HCT116 (cell line): ENCODE data around the gene ARPP21. TPM values are rescaled to one million over a fixed set of nuclear protein-coding genes. Genes with fewer than 3 reads are reported as not detected.

Experiments
- ATAC-seq: fragments of 200-7000 bp; cut with Tn5 transposase; 2 replicates; pipeline ENCODE4 v1.9.1; 2020; ENCODE audit warnings: mild to moderate bottlenecking, moderate library complexity
- BruUV-seq: library from RNA; stranded (reverse); fragments of 400-500 nt; replicated peaks from 2 replicates; lab custom pipeline; 2021; lab: Mats Ljungman, UMichigan
- CTCF ChIA-PET: fragments of 300-600 bp; sonication (Branson Sonifier 250); formaldehyde crosslinking; loops from one replicate; lab custom pipeline; 2021; ENCODE audit warnings: antibody characterized with exemption; lab: Charles Lee
- POLR2A ChIA-PET: fragments of 300-600, 350-600 bp; sonication (Branson Sonifier 250); formaldehyde crosslinking; loops from one replicate; lab custom pipeline; 2021; ENCODE audit warnings: antibody characterized with exemption; lab: Charles Lee
- RAD21 ChIA-PET, 2 experiments: fragments of 300-600 bp; sonication (Branson Sonifier 250); formaldehyde crosslinking; loops; one replicate each; lab custom pipeline; 2023; ENCODE audit warnings: low total read pairs in 2 of 2; ENCODE audit not compliant: uncharacterized antibody in 2 of 2, unreplicated experiment in 2 of 2, low non-redundant PET in 1 of 2; lab: Charles Lee
- DNase-seq: peaks from one replicate; pipeline ENCODE4 v3.0.0-alpha.2; 2010; ENCODE audit warnings: low read depth, low spot score
- H2AFZ ChIP-seq: fragments of 200-600 bp; shearing (Covaris generic), sonication (generic); 2 replicates; pipeline ENCODE4 v1.6.1; 2017; ENCODE audit warnings: low read depth, mixed run types, mixed read lengths, antibody characterized with exemption, low read length; ENCODE audit not compliant: poor library complexity, severe bottlenecking
- H3K27ac ChIP-seq: 2 replicates; pipeline ENCODE4 v1.5.1; 2012; ENCODE audit warnings: low read depth, low read length
- H3K27me3 ChIP-seq: fragments of 200-600 bp; sonication (generic); 2 replicates; pipeline ENCODE4 v1.6.1; 2016; ENCODE audit warnings: mixed run types, low read length, mixed read lengths; ENCODE audit not compliant: insufficient read depth
- H3K36me3 ChIP-seq, 2 experiments: fragments of 200-500 bp in 1 of 2; fragments of 200-600 bp in 1 of 2; sonication (Bioruptor generic) in 1 of 2; sonication (generic) in 1 of 2; 2 replicates each; pipeline versions ENCODE4 v1.5.1 to v1.6.1; 2014 to 2016; ENCODE audit warnings: low read length in 2 of 2, inconsistent platforms in 1 of 2, mixed read lengths in 1 of 2, mixed run types in 1 of 2; ENCODE audit not compliant: insufficient read depth in 2 of 2, control insufficient read depth in 1 of 2
- H3K4me1 ChIP-seq, 2 experiments: fragments of 200-600 bp in 1 of 2; sonication (generic) in 1 of 2; 2 replicates each; pipeline versions ENCODE4 v1.5.1 to v1.6.1; 2012 to 2017; ENCODE audit warnings: low read length in 2 of 2, inconsistent platforms in 1 of 2, mild to moderate bottlenecking in 1 of 2, mixed read lengths in 1 of 2, mixed run types in 1 of 2, moderate library complexity in 1 of 2; ENCODE audit not compliant: insufficient read depth in 2 of 2, control insufficient read depth in 1 of 2
- H3K4me2 ChIP-seq: fragments of 200-600 bp; sonication (generic); 2 replicates; pipeline ENCODE4 v1.6.1; 2017; ENCODE audit warnings: mixed run types, low read length, mixed read lengths
- H3K4me3 ChIP-seq, 2 experiments: fragments of 200-600 bp in 1 of 2; sonication (generic) in 1 of 2; replicated peaks in 1 of 2; 2 replicates each; pipeline ENCODE4 v1.5.1; 2011 to 2016; ENCODE audit warnings: low read length in 2 of 2, control low read depth in 1 of 2, low read depth in 1 of 2, mild to moderate bottlenecking in 1 of 2, mixed read lengths in 1 of 2, mixed run types in 1 of 2
- H3K79me2 ChIP-seq: fragments of 200-600 bp; sonication (generic); 2 replicates; pipeline ENCODE4 v1.6.1; 2017; ENCODE audit warnings: mild to moderate bottlenecking, mixed run types, low read length, moderate library complexity, mixed read lengths; ENCODE audit not compliant: insufficient read depth
- H3K9ac ChIP-seq: fragments of 200-600 bp; sonication (generic); 2 replicates; pipeline ENCODE4 v1.6.1; 2016; ENCODE audit warnings: low read length, mixed read lengths
- H3K9me2 ChIP-seq: fragments of 200-600 bp; sonication (generic), shearing (Covaris generic); 2 replicates; pipeline ENCODE4 v1.6.1; 2017; ENCODE audit warnings: mixed run types, mild to moderate bottlenecking, moderate library complexity; ENCODE audit not compliant: insufficient read depth
- H3K9me3 ChIP-seq, 2 experiments: fragments of 200-500 bp in 1 of 2; fragments of 200-600 bp in 1 of 2; sonication (Bioruptor generic) in 1 of 2; sonication (generic) in 1 of 2; 2 replicates each; pipeline ENCODE4 v1.6.1; 2014 to 2017; ENCODE audit warnings: low read length in 2 of 2, mixed read lengths in 2 of 2, inconsistent platforms in 1 of 2, low read depth in 1 of 2, mild to moderate bottlenecking in 1 of 2, mixed run types in 1 of 2, moderate library complexity in 1 of 2; ENCODE audit not compliant: control insufficient read depth in 1 of 2, insufficient read depth in 1 of 2
- H4K20me1 ChIP-seq: fragments of 200-600 bp; sonication (generic), shearing (Covaris generic); 2 replicates; pipeline ENCODE4 v1.6.1; 2017; ENCODE audit warnings: mixed run types, mild to moderate bottlenecking, moderate library complexity; ENCODE audit not compliant: insufficient read depth
- CEBPB ChIP-seq: IDR thresholded peaks from 2 replicates; pipeline ENCODE4 v1.6.1; 2012; ENCODE audit warnings: low read depth
- ELF1 ChIP-seq: IDR thresholded peaks from 2 replicates; pipeline ENCODE4 v1.6.1; 2012; ENCODE audit warnings: low read depth, borderline replicate concordance
- JUND ChIP-seq: IDR thresholded peaks from 2 replicates; pipeline ENCODE4 v1.6.1; 2012
- POLR2AphosphoS5 ChIP-seq: IDR thresholded peaks from 2 replicates; pipeline ENCODE4 v1.6.1; 2011; ENCODE audit warnings: mild to moderate bottlenecking, low read depth, low read length, moderate library complexity
- SP1 ChIP-seq: IDR thresholded peaks from 2 replicates; pipeline ENCODE4 v1.6.1; 2012; ENCODE audit warnings: low read depth
- TCF7L2 ChIP-seq: IDR thresholded peaks from 2 replicates; pipeline ENCODE4 v1.7.0; 2011; ENCODE audit warnings: borderline replicate concordance, inconsistent platforms; ENCODE audit not compliant: insufficient read depth, insufficient read length; ENCODE audit errors: extremely low read depth
- YY1 ChIP-seq: IDR thresholded peaks from 2 replicates; pipeline ENCODE4 v1.6.1; 2011; ENCODE audit warnings: low read length, low read depth, moderate library complexity, mild to moderate bottlenecking; ENCODE audit not compliant: insufficient replicate concordance; ENCODE audit errors: extremely low read depth
- intact Hi-C: fragments of 100-400 bp; cut with micrococcal nuclease; formaldehyde crosslinking; loops from 2 replicates; pipeline ENCODE4 v1.10.0; 2022
- total RNA-seq: library from RNA; stranded (reverse); gene quantifications from one replicate; pipeline ENCODE4 v1.2.1, GENCODE V29; 2021; ENCODE audit not compliant: unreplicated experiment
- TF ChIP-seq, protein P1 (sequence below): IDR thresholded peaks from 2 replicates; pipeline ENCODE4 v1.6.1; 2012
- TF ChIP-seq, protein P2 (sequence below): IDR thresholded peaks from 2 replicates; pipeline ENCODE4 v1.6.1; 2011; ENCODE audit warnings: mild to moderate bottlenecking, low read length, moderate library complexity; ENCODE audit not compliant: insufficient replicate concordance; ENCODE audit errors: extremely low read depth
- TF ChIP-seq, protein P3 (sequence below): IDR thresholded peaks from 2 replicates; pipeline ENCODE4 v1.6.1; 2012
- TF ChIP-seq, protein P4 (sequence below): IDR thresholded peaks from 2 replicates; pipeline ENCODE4 v1.6.1; 2012; ENCODE audit warnings: low read depth

Gene ARPP21
- total RNA-seq, 1 experiment from 2014 or later = not detected

DNA sequence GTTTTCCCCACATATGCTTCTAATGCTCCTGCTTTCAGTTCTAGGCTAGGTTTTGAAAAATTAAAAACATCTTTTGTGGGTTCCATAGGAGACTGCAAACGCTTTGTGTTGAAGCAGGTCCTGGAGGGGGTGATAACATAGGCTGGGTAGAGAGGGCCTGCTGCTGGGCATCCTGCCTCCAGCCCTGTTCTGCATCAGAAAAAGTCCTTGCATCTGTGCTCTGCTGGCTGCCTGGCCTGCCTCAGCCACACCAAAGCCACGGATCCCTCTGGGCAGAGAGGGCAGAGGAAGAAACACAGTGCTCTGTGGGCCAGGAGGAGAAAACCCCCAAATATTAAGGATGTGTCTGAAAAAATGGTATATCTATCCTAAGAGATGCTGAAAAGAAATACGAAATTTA, 3.9 kb upstream of the ARPP21 start:
- intact Hi-C loops = no loop called here
- no peak overlapping the region for H3K27ac ChIP-seq
- no peak overlapping the region for H3K4me2 ChIP-seq
- H3K79me2 ChIP-seq = no peaks in the 10 kb centered on the region
- RAD21 ChIA-PET = no interaction called here
- TF ChIP-seq, protein P1, sequence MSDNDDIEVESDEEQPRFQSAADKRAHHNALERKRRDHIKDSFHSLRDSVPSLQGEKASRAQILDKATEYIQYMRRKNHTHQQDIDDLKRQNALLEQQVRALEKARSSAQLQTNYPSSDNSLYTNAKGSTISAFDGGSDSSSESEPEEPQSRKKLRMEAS = no peak
- TF ChIP-seq SP1 = no peak
- TF ChIP-seq, all 23 proteins: peak for 0
- POLR2A ChIA-PET = no interaction called here
- H3K27me3 ChIP-seq = no peaks in the 10 kb centered on the region
- CTCF ChIA-PET = no interaction called here
- ATAC-seq (no peak), DNase-seq (no peak)
- H3K9me3 ChIP-seq = peaks cover 5 to 18% of the 10 kb centered on the region in 2 experiments; a peak in 2 of 4 replicates
- no peaks in the 10 kb centered on the region for H3K4me1 ChIP-seq
- BruUV-seq = no TSS peak
- no peaks in the 10 kb centered on the region for H3K36me3 ChIP-seq
- no peak overlapping the region for H3K4me3 ChIP-seq
- no peaks in the 10 kb centered on the region for H3K9me2 ChIP-seq
- H4K20me1 ChIP-seq = no peaks in the 10 kb centered on the region
- no peak overlapping the region for H3K9ac ChIP-seq
- H2AFZ ChIP-seq = no peak overlapping the region

DNA sequence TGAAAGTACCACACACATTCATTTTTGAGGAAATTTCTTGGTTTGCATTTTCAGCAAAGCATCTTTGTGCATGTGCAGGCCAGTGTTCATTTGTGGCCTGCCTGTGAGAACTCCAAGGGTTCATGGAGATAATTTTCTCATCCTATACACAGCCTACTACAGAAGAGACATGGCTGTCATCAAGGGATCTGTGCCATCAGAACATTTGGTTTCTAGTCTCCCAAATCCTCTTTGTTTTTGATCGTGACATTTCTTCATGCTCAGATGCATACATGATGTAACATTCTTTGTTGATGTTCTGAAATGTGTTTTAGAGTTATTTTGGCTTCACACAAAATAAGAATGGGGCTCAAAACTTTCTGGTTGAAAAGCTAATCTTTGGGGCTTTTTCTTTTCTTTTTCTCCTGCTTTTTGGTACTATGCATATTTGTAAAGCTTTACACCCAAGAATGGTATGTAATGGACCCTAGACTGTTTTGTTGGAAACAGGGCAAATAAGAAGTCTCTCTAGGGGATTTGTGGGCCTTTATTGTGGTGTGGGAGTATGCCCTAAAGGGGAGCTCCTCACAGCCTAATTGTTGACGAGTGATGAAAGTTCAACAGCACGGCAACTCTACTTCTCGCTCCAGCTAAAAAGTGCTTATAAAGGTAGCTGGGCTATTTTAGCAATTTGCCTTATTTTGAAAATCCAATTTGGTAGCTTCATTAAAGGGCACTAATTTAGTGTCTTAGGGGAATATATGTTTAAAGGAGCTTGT, 3.2 kb upstream of the ARPP21 start:
- Histone ChIP-seq H2AFZ (no peak overlapping the region), H3K27me3 (no peaks in the 10 kb centered on the region), H3K36me3 (no peaks in the 10 kb centered on the region), H3K4me2 (no peak overlapping the region), H4K20me1 (no peaks in the 10 kb centered on the region), H3K4me3 (no peak overlapping the region), H3K27ac (no peak overlapping the region), H3K9ac (no peak overlapping the region), H3K79me2 (no peaks in the 10 kb centered on the region), H3K4me1 (no peaks in the 10 kb centered on the region), H3K9me2 (no peaks in the 10 kb centered on the region), H3K9me3 (peaks cover 5 to 22% of the 10 kb centered on the region in 2 experiments; a peak in 2 of 4 replicates)
- intact Hi-C loops = no loop called here
- ChIA-PET RAD21 (no interaction called here), POLR2A (no interaction called here), CTCF (no interaction called here)
- DNase-seq (no peak), ATAC-seq (no peak)
- BruUV-seq = no TSS peak
- TF ChIP-seq POLR2AphosphoS5 = no peak
- TF ChIP-seq CEBPB = no peak
- TF ChIP-seq JUND = no peak
- no peak for TF ChIP-seq YY1
- TF ChIP-seq TCF7L2 = no peak
- TF ChIP-seq, protein P2, sequence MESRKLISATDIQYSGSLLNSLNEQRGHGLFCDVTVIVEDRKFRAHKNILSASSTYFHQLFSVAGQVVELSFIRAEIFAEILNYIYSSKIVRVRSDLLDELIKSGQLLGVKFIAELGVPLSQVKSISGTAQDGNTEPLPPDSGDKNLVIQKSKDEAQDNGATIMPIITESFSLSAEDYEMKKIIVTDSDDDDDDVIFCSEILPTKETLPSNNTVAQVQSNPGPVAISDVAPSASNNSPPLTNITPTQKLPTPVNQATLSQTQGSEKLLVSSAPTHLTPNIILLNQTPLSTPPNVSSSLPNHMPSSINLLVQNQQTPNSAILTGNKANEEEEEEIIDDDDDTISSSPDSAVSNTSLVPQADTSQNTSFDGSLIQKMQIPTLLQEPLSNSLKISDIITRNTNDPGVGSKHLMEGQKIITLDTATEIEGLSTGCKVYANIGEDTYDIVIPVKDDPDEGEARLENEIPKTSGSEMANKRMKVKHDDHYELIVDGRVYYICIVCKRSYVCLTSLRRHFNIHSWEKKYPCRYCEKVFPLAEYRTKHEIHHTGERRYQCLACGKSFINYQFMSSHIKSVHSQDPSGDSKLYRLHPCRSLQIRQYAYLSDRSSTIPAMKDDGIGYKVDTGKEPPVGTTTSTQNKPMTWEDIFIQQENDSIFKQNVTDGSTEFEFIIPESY = no peak
- no peak for TF ChIP-seq ELF1
- TF ChIP-seq, protein P3, sequence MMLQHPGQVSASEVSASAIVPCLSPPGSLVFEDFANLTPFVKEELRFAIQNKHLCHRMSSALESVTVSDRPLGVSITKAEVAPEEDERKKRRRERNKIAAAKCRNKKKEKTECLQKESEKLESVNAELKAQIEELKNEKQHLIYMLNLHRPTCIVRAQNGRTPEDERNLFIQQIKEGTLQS = no peak
- TF ChIP-seq, protein P4, sequence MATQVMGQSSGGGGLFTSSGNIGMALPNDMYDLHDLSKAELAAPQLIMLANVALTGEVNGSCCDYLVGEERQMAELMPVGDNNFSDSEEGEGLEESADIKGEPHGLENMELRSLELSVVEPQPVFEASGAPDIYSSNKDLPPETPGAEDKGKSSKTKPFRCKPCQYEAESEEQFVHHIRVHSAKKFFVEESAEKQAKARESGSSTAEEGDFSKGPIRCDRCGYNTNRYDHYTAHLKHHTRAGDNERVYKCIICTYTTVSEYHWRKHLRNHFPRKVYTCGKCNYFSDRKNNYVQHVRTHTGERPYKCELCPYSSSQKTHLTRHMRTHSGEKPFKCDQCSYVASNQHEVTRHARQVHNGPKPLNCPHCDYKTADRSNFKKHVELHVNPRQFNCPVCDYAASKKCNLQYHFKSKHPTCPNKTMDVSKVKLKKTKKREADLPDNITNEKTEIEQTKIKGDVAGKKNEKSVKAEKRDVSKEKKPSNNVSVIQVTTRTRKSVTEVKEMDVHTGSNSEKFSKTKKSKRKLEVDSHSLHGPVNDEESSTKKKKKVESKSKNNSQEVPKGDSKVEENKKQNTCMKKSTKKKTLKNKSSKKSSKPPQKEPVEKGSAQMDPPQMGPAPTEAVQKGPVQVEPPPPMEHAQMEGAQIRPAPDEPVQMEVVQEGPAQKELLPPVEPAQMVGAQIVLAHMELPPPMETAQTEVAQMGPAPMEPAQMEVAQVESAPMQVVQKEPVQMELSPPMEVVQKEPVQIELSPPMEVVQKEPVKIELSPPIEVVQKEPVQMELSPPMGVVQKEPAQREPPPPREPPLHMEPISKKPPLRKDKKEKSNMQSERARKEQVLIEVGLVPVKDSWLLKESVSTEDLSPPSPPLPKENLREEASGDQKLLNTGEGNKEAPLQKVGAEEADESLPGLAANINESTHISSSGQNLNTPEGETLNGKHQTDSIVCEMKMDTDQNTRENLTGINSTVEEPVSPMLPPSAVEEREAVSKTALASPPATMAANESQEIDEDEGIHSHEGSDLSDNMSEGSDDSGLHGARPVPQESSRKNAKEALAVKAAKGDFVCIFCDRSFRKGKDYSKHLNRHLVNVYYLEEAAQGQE = no peak
- no peak for TF ChIP-seq SP1
